K562 (cell line): ENCODE results near the gene LEPR. TPM values are rescaled to one million over a fixed set of nuclear protein-coding genes. Genes with fewer than 3 reads are reported as not detected.

Experiments used
- DIDO1 ChIP-seq: fragments of 450-650 bp; IDR thresholded peaks from 2 replicates; pipeline ENCODE4 v1.6.1; 2016; ENCODE audit warnings: low read depth, missing biosample characterization, missing genetic modification characterization
- EGR1 ChIP-seq: fragments of 450-650 bp; conservative IDR thresholded peaks from 2 replicates; pipeline ENCODE4 v1.6.1; 2017; ENCODE audit warnings: mild to moderate bottlenecking
- ESRRA ChIP-seq: fragments of 450-650 bp; IDR thresholded peaks from 2 replicates; pipeline ENCODE4 v1.6.1; 2014; ENCODE audit warnings: low read depth, mild to moderate bottlenecking, moderate library complexity, borderline replicate concordance
- HDAC1 ChIP-seq, 2 experiments: fragments of 450-650 bp; IDR thresholded peaks; 2 replicates each; pipeline ENCODE4 v1.6.1; 2016 to 2017; ENCODE audit warnings: inconsistent platforms in 1 of 2, mild to moderate bottlenecking in 1 of 2, moderate library complexity in 1 of 2
- KDM4B ChIP-seq, 2 experiments: fragments of 450-650 bp in 1 of 2; sonication (generic) in 1 of 2; IDR thresholded peaks; 2 replicates each; pipeline ENCODE4 v1.6.1; 2016 to 2017; ENCODE audit warnings: borderline replicate concordance in 2 of 2, antibody characterized with exemption in 1 of 2, low read depth in 1 of 2, mild to moderate bottlenecking in 1 of 2
- L3MBTL2 ChIP-seq: fragments of 450-650 bp; IDR thresholded peaks from 2 replicates; pipeline ENCODE4 v1.6.1; 2016; ENCODE audit warnings: mild to moderate bottlenecking, moderate library complexity
- MAZ ChIP-seq, 2 experiments: fragments of 450-650 bp in 1 of 2; sonication (generic) in 1 of 2; formaldehyde crosslinking; IDR thresholded peaks in 1 of 2; conservative IDR thresholded peaks in 1 of 2; 2 replicates each; pipeline versions ENCODE4 v1.4.0 to v1.5.0; 2020; ENCODE audit warnings: mild to moderate bottlenecking in 1 of 2, missing genetic modification reagents in 1 of 2
- NCOA1 ChIP-seq: fragments of 450-650 bp; IDR thresholded peaks from 2 replicates; pipeline ENCODE4 v1.6.1; 2016; ENCODE audit warnings: low read depth
- NRF1 ChIP-seq, 2 experiments: fragments of 450-650 bp; IDR thresholded peaks in 1 of 2; conservative IDR thresholded peaks in 1 of 2; 2 replicates each; pipeline ENCODE4 v1.6.1; 2014; ENCODE audit warnings: mild to moderate bottlenecking in 2 of 2
- PHF8 ChIP-seq: fragments of 200-600 bp; sonication (generic); IDR thresholded peaks from 2 replicates; pipeline ENCODE4 v1.6.1; 2012; ENCODE audit warnings: mixed run types, mild to moderate bottlenecking, inconsistent platforms, low read length, moderate library complexity, borderline replicate concordance
- POLR2G ChIP-seq: fragments of 200-400 bp; formaldehyde crosslinking; IDR thresholded peaks from 2 replicates; pipeline ENCODE4 v1.6.1; 2017; ENCODE audit warnings: low read depth, mild to moderate bottlenecking, antibody characterized with exemption, low read length, moderate library complexity
- PRPF4 ChIP-seq: fragments of 200-400 bp; formaldehyde crosslinking; IDR thresholded peaks from one replicate; pipeline ENCODE4 v1.6.1; 2017; ENCODE audit warnings: low read length, low read depth, mild to moderate bottlenecking; ENCODE audit not compliant: insufficient read depth, poor library complexity, severe bottlenecking
- RBFOX2 ChIP-seq: fragments of 200-400 bp; formaldehyde crosslinking; IDR thresholded peaks from 2 replicates; pipeline ENCODE4 v1.6.1; 2017; ENCODE audit warnings: low read depth, mild to moderate bottlenecking, low read length, moderate library complexity
- SMAD3 ChIP-seq: fragments of 450-650 bp; formaldehyde crosslinking; conservative IDR thresholded peaks from 2 replicates; pipeline ENCODE4 v1.4.0; 2020; ENCODE audit warnings: mild to moderate bottlenecking
- TAF7 ChIP-seq: fragments of 450-650 bp; IDR thresholded peaks from 2 replicates; pipeline ENCODE4 v1.6.1; 2016; ENCODE audit warnings: missing genetic modification characterization, missing compliant biosample characterization
- polyA plus RNA-seq, 8 experiments: library from polyadenylated mRNA; depleted of rRNA in 4 of 8; stranded (reverse) in 5 of 8; unstranded in 3 of 8; fragments of >200 nt; fragmentation: Nextera tagmentation in 2 of 8; fragmentation: Illumina TruSeq in 1 of 8; extraction: Ambion mirVana in 2 of 8; extraction: Trizol in 1 of 8; gene quantifications; 2 replicates each; pipeline versions ENCODE4 v1.2.1 to v1.2.3, GENCODE V29; 2011 to 2014; ENCODE audit warnings: inconsistent platforms in 1 of 8, missing spikeins in 1 of 8
- total RNA-seq, 7 experiments: library from RNA; depleted of rRNA in 6 of 7; stranded (reverse); fragments of >200 nt in 6 of 7; fragmentation: Illumina TruSeq in 2 of 7; extraction: Trizol in 2 of 7; gene quantifications; 2 replicates each; pipeline versions ENCODE4 v1.2.1 to v1.2.3, GENCODE V29; 2011 to 2021; ENCODE audit warnings: low replicate concordance in 1 of 7
- TF ChIP-seq, protein P1 (sequence below), 2 experiments: IDR thresholded peaks; 2 replicates each; pipeline ENCODE4 v1.6.1; 2011; ENCODE audit warnings: borderline replicate concordance in 1 of 2, control low read depth in 1 of 2, low read depth in 1 of 2, low read length in 1 of 2, mild to moderate bottlenecking in 1 of 2, mixed read lengths in 1 of 2, moderate library complexity in 1 of 2; ENCODE audit not compliant: insufficient read depth in 1 of 2, insufficient read length in 1 of 2, poor library complexity in 1 of 2, severe bottlenecking in 1 of 2; ENCODE audit errors: extremely low read depth in 1 of 2
- TF ChIP-seq, protein P2 (sequence below): fragments of 450-650 bp; IDR thresholded peaks from 2 replicates; pipeline ENCODE4 v1.6.1; 2017; ENCODE audit warnings: antibody characterized with exemption, mild to moderate bottlenecking
- TF ChIP-seq, protein P3 (sequence below): fragments of 450-650 bp; IDR thresholded peaks from 2 replicates; pipeline ENCODE4 v1.6.1; 2016; ENCODE audit warnings: antibody characterized with exemption

Gene LEPR
- total and polyA plus RNA-seq, 9 of the 15 experiments (the other 6 are each of a cell fraction or from before 2014, with no cell fraction given): 12.2 to 111 (median 43.1) TPM

DNA sequence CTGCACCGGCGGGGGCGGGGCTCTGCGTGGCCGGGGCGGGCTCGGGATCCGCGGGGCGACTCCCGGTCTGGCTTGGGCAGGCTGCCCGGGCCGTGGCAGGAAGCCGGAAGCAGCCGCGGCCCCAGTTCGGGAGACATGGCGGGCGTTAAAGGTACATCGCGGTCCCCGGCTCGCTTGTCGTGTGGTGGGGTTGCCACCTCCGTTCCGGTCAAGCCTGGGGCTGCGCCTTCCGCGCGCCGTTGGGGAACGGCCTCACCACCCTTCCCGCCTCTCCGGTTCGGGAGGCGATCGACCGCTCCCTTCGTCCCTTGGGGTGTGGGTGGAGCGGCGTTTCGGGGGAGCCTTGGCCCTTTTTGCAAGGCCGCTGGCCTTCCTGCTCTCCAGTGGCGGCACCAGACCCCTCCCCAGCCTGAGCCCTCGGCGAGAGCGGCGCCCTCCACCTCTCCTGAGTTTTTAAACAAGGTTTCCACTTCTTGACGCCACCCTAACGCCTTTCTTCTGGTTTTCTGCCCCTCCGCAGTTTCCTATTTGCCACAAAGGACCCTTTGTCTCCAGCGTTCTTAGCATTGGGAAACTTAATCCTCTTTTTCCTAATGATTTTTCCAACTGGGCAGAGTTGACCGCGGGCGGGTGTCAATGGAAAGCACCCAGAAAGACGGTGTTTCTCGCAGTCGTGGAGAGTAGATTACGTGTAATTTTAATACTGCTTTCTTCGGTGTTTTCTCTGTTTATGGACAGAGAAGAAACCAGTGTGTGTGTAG, at the start of gene LEPR, which contains the start of gene LEPROT (continued):
- peak; percentile 93 for TF ChIP-seq PHF8
- peak; percentile 42; the same call in 1 of the 2 replicates for TF ChIP-seq NCOA1
- peak; percentile 45 to 84; a peak in 3 of 4 replicates for TF ChIP-seq MAZ (CRISPR knock-in tag; conservative IDR thresholded peaks at IDR 0.05 in 1 of 2, IDR thresholded peaks at IDR 0.05 in 1 of 2)
- TF ChIP-seq, protein P1, sequence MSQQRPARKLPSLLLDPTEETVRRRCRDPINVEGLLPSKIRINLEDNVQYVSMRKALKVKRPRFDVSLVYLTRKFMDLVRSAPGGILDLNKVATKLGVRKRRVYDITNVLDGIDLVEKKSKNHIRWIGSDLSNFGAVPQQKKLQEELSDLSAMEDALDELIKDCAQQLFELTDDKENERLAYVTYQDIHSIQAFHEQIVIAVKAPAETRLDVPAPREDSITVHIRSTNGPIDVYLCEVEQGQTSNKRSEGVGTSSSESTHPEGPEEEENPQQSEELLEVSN (IDR thresholded peaks at IDR 0.05; ENCODE audit: borderline replicate concordance in 1 of 2, extremely low read depth in 1 of 2, insufficient read depth in 1 of 2, insufficient read length in 1 of 2, low read depth in 1 of 2, low read length in 1 of 2, poor library complexity in 1 of 2, severe bottlenecking in 1 of 2): peak in 1 of 2 experiments; percentile 18
- peak in 1 of 2 experiments; percentile 83; a peak in 2 of 4 replicates for TF ChIP-seq HDAC1 (IDR thresholded peaks at IDR 0.05)
- TF ChIP-seq EGR1: 0 out of 2 replicates have a peak, but pooled peaks have one; percentile 39
- peak; percentile 40; the same call in 1 of the 2 replicates for TF ChIP-seq L3MBTL2
- TF ChIP-seq, protein P2, sequence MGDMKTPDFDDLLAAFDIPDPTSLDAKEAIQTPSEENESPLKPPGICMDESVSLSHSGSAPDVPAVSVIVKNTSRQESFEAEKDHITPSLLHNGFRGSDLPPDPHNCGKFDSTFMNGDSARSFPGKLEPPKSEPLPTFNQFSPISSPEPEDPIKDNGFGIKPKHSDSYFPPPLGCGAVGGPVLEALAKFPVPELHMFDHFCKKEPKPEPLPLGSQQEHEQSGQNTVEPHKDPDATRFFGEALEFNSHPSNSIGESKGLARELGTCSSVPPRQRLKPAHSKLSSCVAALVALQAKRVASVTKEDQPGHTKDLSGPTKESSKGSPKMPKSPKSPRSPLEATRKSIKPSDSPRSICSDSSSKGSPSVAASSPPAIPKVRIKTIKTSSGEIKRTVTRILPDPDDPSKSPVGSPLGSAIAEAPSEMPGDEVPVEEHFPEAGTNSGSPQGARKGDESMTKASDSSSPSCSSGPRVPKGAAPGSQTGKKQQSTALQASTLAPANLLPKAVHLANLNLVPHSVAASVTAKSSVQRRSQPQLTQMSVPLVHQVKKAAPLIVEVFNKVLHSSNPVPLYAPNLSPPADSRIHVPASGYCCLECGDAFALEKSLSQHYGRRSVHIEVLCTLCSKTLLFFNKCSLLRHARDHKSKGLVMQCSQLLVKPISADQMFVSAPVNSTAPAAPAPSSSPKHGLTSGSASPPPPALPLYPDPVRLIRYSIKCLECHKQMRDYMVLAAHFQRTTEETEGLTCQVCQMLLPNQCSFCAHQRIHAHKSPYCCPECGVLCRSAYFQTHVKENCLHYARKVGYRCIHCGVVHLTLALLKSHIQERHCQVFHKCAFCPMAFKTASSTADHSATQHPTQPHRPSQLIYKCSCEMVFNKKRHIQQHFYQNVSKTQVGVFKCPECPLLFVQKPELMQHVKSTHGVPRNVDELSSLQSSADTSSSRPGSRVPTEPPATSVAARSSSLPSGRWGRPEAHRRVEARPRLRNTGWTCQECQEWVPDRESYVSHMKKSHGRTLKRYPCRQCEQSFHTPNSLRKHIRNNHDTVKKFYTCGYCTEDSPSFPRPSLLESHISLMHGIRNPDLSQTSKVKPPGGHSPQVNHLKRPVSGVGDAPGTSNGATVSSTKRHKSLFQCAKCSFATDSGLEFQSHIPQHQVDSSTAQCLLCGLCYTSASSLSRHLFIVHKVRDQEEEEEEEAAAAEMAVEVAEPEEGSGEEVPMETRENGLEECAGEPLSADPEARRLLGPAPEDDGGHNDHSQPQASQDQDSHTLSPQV: no peak
- TF ChIP-seq PRPF4: no peak
- peak; percentile 83 for TF ChIP-seq TAF7 (tag)
- TF ChIP-seq DIDO1 (tag): no peak
- TF ChIP-seq NRF1 (conservative IDR thresholded peaks at IDR 0.05 in 1 of 2, IDR thresholded peaks at IDR 0.05 in 1 of 2): 0 out of 4 replicates have a peak, but pooled peaks of 1 of the 2 experiments have one; percentile 2
- TF ChIP-seq, protein P3, sequence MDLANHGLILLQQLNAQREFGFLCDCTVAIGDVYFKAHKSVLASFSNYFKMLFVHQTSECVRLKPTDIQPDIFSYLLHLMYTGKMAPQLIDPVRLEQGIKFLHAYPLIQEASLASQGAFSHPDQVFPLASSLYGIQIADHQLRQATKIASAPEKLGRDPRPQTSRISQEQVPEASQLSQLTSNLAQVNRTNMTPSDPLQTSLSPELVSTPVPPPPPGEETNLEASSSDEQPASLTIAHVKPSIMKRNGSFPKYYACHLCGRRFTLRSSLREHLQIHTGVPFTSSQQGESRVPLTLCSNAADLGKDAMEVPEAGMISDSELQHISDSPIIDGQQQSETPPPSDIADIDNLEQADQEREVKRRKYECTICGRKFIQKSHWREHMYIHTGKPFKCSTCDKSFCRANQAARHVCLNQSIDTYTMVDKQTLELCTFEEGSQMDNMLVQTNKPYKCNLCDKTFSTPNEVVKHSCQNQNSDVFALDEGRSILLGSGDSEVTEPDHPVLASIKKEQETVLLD: peak; percentile 86
- peak; percentile 95 for TF ChIP-seq POLR2G
- peak in 1 of 2 experiments; percentile 27; a peak in 1 of 4 replicates for TF ChIP-seq KDM4B (IDR thresholded peaks at IDR 0.05; ENCODE audit: borderline replicate concordance in 2 of 2, low read depth in 1 of 2)
- TF ChIP-seq ESRRA: peak; percentile 60; the same call in 1 of the 2 replicates
- peak; percentile 93 for TF ChIP-seq RBFOX2
- TF ChIP-seq SMAD3 (CRISPR knock-in tag): no peak
